GM12873 (cell line): ENCODE data around the gene KRABD2.

Experiments used
- TF ChIP-seq, protein P1 (sequence below): IDR thresholded peaks from 2 replicates; pipeline ENCODE4 v1.5.1; 2012; ENCODE audit warnings: low read depth, mild to moderate bottlenecking, moderate library complexity, low read length, control low read depth; ENCODE audit not compliant: insufficient read depth; ENCODE audit errors: missing control alignments

The KRABD2 gene

DNA sequence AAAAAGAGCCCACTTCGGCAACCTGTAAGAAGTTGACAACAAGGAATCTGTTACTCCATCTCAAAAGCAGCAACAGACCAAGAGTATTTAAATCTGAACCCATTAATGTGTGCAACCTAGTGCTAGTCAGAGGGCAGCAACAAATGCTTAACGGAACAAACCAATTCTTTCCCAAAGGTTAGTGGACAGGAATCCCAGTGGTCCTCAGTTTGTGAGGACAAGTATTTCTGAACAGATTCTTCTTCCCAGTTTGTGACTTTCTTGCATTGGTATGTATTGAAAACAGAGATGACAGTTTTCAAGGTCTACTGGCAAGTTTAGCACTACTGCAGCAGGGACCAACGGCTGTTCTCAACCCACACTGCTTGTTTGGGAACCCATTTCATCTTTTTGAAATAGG lies 3.5 kb upstream of the KRABD2 start:
- TF ChIP-seq, protein P1, sequence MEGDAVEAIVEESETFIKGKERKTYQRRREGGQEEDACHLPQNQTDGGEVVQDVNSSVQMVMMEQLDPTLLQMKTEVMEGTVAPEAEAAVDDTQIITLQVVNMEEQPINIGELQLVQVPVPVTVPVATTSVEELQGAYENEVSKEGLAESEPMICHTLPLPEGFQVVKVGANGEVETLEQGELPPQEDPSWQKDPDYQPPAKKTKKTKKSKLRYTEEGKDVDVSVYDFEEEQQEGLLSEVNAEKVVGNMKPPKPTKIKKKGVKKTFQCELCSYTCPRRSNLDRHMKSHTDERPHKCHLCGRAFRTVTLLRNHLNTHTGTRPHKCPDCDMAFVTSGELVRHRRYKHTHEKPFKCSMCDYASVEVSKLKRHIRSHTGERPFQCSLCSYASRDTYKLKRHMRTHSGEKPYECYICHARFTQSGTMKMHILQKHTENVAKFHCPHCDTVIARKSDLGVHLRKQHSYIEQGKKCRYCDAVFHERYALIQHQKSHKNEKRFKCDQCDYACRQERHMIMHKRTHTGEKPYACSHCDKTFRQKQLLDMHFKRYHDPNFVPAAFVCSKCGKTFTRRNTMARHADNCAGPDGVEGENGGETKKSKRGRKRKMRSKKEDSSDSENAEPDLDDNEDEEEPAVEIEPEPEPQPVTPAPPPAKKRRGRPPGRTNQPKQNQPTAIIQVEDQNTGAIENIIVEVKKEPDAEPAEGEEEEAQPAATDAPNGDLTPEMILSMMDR = no peak

DNA sequence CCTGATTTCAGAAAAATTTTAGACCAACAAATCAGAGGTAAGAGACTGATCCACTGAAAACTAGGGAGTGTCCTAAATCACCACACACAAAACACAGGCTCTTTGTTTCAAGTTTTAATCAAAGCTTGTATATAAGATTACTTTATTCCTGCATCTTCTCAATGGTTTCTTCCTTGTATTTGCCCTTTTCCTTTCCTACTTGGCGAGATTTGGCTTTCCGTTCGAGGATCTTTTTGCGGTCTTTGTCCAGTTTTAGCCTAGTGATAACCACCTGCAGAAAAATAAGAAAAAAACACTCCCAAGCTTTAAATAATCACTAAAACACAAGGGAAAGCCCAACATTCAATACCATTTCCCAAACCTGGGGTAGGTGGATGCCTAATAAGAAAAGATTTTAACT lies 918 bp upstream of the KRABD2 start:
- TF ChIP-seq, protein P1 = no peak

DNA sequence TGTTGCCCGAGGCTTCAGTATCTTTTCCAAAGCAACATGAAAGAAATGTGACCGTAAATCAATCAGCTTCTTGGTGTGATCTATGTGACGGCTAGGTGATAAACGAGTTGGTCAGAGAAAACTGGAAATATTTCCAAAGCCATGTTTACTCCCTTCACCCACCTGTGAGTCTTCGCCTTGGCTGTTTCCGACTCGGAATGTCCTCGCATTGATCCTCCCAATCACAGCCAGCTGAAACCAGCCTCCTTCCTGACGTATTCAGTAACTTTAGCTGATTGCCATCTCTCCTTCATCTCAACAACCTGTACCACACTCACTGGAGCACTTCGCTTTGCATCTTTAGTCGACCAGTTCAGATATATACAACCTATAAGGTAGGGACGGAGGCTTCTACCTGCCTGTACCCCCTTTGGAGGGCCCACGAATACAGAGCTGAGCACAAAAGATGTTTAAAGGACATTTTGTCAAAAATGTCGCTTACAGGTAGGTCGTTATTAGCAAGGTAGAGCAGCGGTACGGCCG lies 705 bp downstream of the KRABD2 start:
- TF ChIP-seq, protein P1 = no peak

DNA sequence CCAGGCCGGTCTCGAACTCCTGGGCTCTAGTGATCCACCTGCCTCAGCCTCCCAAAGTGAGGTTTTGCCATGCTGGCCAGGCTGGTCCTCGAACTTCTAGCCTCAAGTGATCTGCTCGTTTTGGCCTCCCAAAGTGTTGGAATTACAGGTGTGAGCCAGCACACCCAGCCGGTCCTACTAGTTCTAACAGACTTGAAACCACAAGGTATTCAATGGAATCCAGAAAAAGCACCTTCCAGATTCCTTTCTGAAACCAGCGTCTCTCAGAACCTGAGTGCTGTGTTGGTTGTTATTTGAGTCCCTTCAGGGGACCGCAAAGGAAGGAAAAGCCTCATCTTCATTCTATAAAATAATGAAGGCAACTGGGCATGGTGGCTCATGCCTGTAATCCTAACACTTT lies 4.1 kb downstream of the KRABD2 start:
- TF ChIP-seq, protein P1 = no peak

DNA sequence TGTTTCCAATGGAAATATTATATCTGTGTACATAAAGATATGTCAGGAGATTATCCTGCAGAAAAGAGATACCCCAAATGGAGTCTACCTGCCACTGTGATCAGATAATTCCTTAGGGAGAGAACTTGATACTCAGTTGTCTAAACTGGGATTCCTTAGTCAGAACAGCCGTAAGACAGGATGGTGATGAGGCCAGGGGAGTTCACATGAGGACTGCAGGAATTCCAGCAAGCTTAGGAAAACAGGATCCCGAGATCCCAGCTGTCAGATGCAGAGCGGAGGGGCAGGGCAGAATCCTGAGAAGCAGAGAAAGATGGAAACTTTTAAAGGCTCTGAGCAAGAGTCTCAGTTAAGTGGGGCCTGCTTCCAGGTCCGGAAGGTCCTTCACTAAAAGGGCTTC lies 4.7 kb downstream of the KRABD2 start:
- TF ChIP-seq, protein P1 = no peak

DNA sequence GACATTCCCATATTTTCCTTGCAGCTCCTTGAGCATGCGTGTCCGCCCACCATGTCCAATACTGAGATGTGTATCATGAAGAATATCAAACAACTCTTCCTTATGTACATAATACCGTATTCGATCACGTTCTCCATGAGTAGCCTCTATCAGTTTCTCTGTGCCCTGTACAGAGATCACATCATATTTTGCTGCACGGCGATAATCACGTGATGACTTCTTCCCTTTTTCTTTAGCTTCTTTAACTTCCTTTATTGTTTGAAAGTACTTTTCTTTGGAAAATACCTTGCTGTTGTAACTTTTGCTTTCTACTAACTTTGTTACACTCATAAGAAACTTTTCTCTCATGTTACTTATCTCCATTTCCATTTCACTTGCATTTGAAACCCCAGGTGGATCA lies 6.6 kb downstream of the KRABD2 start:
- TF ChIP-seq, protein P1 = no peak

DNA sequence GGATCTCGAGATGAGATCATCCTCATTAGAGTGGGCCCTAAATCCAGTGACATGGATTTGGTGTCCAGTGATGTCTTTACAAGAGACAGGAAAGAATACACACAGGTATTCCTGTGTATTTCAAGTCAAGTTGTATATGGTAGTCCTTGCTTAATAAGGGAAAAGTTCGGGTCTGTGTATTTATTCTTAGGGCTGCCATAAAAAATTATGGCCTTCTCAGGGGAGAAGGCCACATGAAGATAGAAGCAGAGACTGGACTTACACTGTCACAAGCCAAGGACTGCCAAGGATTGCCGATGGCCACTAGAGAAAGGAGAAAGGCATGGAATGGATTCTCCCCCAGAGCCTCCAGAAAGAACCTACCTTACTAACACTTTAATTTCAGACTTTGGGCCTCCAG lies 8.3 kb downstream of the KRABD2 start:
- TF ChIP-seq, protein P1 = no peak
